ENCODE results near the gene PPP1R1B.

GRCh38 chr17:39676198-39676819, 49.6 kb downstream of the PPP1R1B start:
- TF ChIP-seq CTCF (IDR thresholded peaks at IDR 0.05): no peak
- TF ChIP-seq EP300 (IDR thresholded peaks at IDR 0.05): no peak
- TF ChIP-seq POLR2A (IDR thresholded peaks at IDR 0.05): no peak

All from sigmoid colon (tissue), 4 donors.